AG10803 (cell line): ENCODE measurements around the gene RARA.

ENCODE experiments used
- DNase-seq: peaks from one replicate; pipeline ENCODE4 v3.0.0; 2010; ENCODE audit warnings: low read depth
- H3K4me3 ChIP-seq: 2 replicates; pipeline ENCODE4 v1.5.1; 2011; ENCODE audit warnings: mild to moderate bottlenecking, low read length, control low read depth
- TF ChIP-seq, protein P1 (sequence below): conservative IDR thresholded peaks from 2 replicates; pipeline ENCODE4 v1.5.1; 2011; ENCODE audit warnings: mild to moderate bottlenecking, low read length, control low read depth, inconsistent platforms

RARA gene

DNA sequence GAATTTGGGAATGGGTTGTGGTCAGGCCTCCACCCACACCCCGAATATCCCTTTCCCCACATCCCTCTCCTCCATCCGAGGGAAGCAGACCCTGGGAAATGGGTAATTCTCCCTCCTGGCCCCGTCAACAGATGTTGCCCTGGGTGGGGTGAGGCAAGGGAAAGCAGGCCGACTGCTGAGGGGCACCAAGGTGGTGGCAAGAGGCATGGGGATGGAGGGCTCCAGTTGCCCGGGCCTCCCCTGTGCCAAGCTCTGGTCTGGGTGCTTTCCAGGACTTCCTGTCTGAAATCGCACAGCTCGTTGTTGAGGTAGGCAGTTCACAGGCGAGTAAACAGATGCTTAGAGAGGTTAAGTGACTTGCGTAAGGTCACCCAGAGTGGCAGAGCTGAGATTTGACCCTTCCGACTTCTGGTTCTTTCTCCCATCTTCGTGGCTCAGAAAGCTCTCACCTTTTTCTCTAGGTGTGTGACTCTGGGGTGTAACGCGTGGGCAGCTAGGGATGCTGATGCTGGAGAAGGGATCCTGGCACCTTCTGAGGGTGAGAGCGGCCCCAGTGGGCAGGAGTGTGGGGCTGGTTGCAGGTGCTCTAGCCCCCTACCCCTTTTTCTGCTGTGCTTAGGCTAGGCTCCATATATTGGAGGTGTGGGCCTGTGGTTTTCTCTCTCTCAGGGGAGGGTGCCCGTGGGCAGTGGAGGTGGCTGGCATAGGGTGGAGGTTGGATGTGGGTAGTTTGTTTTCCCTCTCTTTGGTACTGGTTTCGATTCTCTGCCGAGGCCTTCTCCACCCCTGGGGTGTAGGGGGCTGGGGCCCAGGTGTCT lies 17.2 kb downstream of the RARA start:
- TF ChIP-seq, protein P1, sequence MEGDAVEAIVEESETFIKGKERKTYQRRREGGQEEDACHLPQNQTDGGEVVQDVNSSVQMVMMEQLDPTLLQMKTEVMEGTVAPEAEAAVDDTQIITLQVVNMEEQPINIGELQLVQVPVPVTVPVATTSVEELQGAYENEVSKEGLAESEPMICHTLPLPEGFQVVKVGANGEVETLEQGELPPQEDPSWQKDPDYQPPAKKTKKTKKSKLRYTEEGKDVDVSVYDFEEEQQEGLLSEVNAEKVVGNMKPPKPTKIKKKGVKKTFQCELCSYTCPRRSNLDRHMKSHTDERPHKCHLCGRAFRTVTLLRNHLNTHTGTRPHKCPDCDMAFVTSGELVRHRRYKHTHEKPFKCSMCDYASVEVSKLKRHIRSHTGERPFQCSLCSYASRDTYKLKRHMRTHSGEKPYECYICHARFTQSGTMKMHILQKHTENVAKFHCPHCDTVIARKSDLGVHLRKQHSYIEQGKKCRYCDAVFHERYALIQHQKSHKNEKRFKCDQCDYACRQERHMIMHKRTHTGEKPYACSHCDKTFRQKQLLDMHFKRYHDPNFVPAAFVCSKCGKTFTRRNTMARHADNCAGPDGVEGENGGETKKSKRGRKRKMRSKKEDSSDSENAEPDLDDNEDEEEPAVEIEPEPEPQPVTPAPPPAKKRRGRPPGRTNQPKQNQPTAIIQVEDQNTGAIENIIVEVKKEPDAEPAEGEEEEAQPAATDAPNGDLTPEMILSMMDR = no peak
- H3K4me3 ChIP-seq = no peak overlapping the region
- no peak for DNase-seq

DNA sequence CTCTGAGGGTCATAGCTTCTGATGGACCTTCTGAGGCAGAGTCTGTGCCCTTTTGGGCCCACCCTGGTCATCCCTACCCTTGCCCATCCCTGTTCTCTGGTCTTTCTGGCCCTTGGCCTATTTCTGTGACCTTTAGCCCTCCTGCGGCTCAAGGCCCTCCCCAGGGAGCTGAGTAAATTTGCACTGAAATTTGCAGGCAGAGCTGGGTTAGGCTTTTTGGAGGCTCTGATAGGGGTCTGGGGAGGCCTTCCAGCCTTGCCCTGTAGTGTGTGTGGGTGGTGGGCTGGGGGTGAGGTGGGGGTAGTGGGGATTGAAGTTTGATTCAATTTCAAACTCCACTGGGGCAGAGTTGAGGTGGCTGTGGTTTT lies 17.8 kb downstream of the RARA start:
- no peak overlapping the region for H3K4me3 ChIP-seq
- no peak for DNase-seq
- TF ChIP-seq, protein P1 = no peak

DNA sequence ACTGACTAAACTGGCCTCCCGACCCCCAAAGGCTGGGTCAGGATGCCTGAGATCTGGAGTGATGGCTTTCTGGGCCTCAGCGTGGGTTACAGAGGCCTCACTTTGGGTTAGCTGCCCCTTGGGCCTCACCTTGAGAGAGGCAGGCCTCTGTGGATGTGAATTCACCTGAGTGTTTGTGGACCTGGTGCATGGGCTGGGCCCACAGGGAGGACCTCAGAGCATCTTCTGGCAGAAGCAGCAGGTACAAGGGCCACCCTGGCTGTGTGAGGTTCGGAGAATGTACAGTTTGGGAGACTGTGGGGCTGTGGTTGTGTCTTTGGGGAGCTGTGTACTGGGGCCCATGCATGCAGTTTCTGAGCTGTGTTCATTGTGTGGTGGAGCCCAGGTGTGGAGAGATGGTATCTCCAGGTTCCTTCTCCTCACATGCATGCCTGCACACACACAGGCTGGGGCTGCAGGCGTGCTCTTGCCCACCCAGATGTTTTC lies 18.3 kb downstream of the RARA start:
- no peak for DNase-seq
- TF ChIP-seq, protein P1 = no peak
- H3K4me3 ChIP-seq = no peak overlapping the region

DNA sequence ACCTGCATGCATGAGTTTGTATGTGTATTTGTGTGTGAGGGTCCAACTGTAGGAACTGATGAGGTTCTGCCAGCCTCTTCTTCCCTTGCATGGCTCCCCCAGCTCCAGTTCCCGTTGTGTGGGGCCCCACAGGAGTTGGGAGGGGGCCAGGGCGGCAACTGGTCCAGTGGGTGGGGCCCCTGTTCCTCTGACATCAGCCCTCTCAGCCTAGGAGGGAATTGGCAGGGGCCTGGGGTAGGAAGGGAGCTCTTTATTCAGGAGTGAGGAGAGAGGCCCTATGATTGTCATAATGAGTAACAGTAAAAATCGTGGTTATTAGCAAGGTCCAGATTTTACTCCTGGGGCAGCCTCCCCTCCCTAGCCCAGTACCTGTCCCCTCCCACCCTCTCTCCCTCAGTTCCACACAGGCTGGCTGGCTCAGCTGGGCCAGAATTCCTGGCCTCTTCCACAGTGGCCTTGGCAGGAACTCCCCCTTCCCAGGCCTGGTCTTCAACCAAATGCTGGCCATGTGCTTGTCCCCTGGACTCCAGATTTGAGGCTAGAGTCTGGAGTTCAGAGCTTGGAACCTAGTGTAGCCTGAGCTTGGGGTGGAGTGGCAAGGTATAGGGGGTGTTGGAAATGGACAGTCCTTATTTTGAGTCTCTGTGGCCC lies 18.9 kb downstream of the RARA start:
- DNase-seq = no peak
- TF ChIP-seq, protein P1 = no peak
- H3K4me3 ChIP-seq = no peak overlapping the region

DNA sequence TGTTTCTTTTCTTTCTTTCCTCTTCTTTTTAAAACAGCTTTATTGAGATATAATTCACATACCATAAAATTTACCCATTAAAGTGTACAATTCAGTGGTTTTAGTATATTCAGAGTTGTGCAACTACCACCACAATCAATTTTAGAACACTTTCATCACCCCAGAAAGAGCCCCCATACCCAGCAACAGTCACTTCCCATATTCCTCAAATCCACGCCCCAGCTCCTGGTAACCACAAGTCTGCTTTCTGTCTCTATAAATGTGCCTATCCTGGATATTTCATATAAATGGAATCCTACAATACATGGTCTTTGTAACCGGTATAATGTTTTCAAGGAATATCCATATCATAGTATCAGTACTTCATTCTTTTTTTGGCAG lies 19.4 kb downstream of the RARA start:
- TF ChIP-seq, protein P1 = no peak
- no peak for DNase-seq
- no peak overlapping the region for H3K4me3 ChIP-seq

DNA sequence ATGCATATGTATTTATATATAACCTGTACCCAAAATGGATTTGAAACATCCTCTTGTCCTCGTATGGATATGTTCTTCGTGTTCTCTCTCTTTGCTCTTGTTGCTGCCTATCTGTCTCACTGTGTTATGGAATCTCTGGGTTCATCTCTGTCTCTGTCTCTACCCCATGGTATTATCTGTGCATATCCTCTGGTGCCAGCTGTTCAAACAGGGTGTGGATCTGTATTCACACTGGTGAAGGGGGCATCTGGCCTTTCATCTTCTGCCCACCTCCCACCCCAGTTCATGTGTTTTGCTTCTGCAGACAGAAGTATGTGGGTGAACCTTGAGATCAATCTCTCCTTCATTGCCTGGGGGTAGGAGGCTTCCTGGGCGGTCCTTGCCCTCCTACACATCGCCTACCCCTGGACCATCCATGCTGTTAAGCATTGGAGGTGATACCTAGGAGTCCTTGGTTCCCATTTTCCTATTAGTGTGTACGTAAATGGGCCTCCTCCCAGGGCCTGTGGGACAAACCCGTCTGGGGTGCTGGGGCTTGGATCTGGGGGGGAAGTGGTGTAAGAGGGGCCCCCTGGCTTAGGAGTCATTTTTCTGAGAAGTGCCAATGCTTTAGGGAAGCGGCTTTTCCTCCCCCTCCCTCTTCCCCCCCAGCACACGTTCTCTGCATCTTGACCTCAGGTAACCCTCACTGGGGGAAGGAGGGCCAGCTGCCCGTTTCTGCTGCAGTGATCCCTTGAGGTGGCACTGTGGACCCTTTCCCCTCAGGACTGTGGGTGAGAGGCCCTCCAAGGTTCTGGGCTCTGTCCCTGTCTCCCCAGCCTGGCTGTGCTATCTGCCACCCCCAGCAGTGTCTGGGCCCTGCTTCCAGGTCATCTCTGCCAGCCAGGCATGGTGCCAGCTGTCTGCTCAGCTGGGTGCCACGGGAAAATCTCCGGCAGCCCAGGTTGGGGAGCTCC lies 21.1 kb downstream of the RARA start:
- no peak for DNase-seq
- no peak overlapping the region for H3K4me3 ChIP-seq

More for the DNA sequence above, 21.1 kb downstream of the RARA start:
- TF ChIP-seq, protein P1 = no peak
